A172 (cell line): Measurements from ENCODE around the gene PCCB. TPM values are rescaled to one million over a fixed set of nuclear protein-coding genes. Genes with fewer than 3 reads are reported as not detected.
"Not testable (repeated sequence)": the region's sequence is repeated elsewhere in the genome, so short reads cannot be mapped to it uniquely, and the experiment has no call there.

Experiments
- DNase-seq: peaks from one replicate; pipeline ENCODE4 v3.0.0-alpha.2; 2015; ENCODE audit warnings: low spot score
- total RNA-seq: library from RNA; depleted of rRNA; stranded (reverse); fragments of >200 nt; shearing (Covaris generic); gene quantifications from 2 replicates; pipeline ENCODE4 v1.2.3, GENCODE V29; 2014

Gene PCCB
- total RNA-seq, 1 experiment from 2014 or later: 58.5 TPM

GRCh38 chr3:136262559-136262958 lies 12.4 kb downstream of the PCCB start:
- no peak for DNase-seq

- peak; percentile 10 for DNase-seq
These were observed 13.1 kb downstream of the PCCB start for GRCh38 chr3:136263251-136263650.

GRCh38 chr3:136266468-136267125 lies 16.5 kb downstream of the PCCB start:
- peak; percentile 73 for DNase-seq

- no peak for DNase-seq
These were observed 17.1 kb downstream of the PCCB start for GRCh38 chr3:136267235-136267634.

GRCh38 chr3:136270179-136270578 lies 20.0 kb downstream of the PCCB start:
- DNase-seq: no peak

- not testable (repeated sequence) for DNase-seq
These were observed 21.5 kb downstream of the PCCB start for GRCh38 chr3:136271626-136272025.

DNA sequence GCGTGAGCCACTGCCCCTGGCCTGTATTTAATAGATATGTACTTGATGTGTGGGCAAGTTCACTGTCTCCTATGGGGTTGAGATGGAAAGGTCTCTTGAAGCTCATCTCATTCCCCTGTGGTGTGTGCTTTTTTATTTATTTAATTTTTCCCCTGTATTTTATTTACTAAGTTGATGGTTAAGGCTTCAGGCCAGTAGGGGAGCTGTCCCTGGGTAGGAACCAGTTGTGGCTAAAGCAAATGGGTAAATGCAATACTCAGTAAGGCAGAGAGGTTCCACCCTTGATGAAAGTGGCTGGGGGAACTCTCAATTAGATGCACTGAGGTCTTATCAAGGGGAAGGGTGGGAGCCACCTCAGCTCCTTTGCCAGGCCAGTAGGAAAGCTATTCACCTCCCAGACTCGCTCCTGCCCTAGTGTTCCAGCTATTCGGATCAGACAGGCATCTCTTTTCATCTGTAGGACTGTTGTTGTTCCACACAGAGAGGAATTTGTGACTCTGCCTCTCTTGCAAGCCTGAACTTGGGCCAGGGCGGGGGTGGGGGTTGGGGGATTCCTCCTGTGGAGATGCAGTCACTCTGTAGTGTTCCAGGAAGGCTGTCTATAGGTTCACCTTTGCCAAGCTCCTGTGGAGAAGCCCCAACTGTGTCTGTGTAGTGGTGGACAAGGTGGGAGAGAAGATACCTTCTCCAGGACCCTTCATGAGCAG lies 26.1 kb downstream of the PCCB start:
- DNase-seq: no peak

GRCh38 chr3:136277115-136277514 lies 27.0 kb downstream of the PCCB start:
- no peak for DNase-seq

GRCh38 chr3:136277634-136278033 lies 27.5 kb downstream of the PCCB start:
- peak; percentile 8 for DNase-seq

GRCh38 chr3:136279092-136279491 lies 29.0 kb downstream of the PCCB start:
- DNase-seq: no peak

DNA sequence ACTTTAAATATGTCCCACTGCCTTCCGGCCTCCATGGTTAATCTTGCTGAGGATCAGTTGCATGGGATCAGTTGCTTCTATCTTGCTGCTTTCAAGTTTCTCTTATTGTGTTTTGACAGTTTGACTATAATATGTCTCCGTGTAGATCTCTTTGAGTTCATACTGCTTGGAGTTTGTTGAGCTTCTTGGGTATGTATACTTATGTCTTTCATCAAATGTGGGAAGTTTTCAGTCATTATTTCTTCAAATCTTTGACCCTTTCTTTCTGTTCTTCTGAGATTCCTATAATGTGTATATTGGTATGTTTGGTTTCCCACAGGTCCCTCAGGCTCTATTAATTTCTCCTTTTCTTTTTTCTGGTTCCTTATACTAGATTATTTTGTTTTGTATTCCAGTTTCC lies 30.8 kb downstream of the PCCB start:
- no peak for DNase-seq

DNA sequence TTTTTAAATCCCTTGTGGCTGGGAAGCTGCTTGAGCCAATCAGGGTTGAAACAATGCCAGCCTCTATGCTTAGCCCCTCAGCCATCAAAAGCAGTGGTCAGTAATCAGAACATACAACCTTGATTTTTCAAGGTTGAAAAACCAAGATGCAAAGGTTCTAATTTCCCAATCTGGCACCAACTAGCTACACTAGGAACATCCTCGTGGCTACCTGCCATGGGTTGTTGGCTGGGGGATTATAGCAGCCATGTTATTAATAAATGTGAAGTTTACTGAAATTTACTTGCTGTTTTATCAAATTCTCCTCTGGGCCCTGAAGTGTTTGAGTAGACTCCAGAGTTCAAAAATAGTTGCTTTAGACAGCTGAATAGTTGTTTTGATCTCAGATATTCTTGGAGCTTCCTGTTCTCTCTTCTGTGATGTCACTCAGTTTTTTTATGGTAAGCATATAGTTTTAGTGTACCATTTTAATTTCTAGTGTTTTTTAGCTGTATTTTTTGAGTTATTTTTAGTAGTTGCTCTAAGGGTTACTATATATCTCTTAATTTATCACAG lies 31.9 kb downstream of the PCCB start:
- no peak for DNase-seq

DNA sequence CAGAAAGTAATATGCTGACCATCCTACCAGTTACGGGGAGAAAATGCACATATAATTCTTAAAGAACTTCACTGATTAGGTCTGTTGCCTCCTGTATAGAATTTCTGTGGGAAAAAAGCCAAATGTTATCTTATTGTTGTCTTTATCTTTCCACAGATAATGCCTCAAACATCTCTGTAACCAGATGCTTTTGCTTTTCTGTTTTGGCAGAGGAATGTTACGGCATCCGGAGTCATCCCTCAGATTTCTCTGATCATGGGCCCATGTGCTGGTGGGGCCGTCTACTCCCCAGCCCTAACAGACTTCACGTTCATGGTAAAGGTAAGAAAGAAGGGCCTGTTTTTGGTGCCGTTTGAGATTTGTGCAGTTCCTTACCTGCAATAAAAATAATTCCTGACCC lies 33.5 kb downstream of the PCCB start:
- DNase-seq: no peak

- DNase-seq: no peak
These were observed 41.2 kb downstream of the PCCB start for GRCh38 chr3:136291302-136291701.

- no peak for DNase-seq
These were observed 42.4 kb downstream of the PCCB start for GRCh38 chr3:136292500-136292899.

DNA sequence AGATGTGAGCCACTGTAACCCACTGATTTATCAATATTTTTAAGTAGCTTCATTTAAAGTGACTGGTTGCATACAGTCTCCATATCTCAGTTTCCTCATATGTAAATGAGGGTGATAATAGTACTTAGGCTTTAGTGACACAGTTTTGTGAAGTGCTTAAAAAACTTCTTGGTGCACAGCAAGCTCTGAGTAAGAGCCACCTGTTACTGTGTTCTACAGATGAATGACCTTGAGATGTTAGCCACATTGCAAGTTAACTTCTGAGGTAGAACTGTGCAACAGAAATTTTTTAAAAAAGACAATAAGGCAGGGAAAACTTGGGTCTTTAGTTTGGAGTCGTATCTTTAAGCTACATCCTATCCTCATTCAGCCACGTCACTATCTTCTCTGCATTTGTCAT lies 43.1 kb downstream of the PCCB start:
- no peak for DNase-seq

- DNase-seq: no peak
These were observed 44.0 kb downstream of the PCCB start for GRCh38 chr3:136294176-136294575.

- no peak for DNase-seq
These were observed 46.8 kb downstream of the PCCB start for GRCh38 chr3:136296960-136297359.

DNA sequence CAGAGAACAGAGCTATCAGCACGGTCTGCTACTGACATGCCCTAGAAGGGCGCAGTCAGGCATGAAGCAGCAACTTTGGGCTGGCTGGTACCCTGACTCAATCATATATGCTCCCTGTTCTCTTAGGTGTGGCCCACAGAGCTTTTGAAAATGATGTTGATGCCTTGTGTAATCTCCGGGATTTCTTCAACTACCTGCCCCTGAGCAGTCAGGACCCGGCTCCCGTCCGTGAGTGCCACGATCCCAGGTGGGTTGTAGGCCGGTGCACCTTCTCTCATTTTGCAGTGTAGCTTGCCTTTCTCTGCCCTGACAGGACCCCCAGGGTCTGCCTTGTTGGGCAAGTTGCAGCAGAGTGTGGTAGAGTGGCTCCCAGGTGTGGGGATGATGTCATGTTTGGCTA lies 47.7 kb downstream of the PCCB start:
- DNase-seq: no peak

DNA sequence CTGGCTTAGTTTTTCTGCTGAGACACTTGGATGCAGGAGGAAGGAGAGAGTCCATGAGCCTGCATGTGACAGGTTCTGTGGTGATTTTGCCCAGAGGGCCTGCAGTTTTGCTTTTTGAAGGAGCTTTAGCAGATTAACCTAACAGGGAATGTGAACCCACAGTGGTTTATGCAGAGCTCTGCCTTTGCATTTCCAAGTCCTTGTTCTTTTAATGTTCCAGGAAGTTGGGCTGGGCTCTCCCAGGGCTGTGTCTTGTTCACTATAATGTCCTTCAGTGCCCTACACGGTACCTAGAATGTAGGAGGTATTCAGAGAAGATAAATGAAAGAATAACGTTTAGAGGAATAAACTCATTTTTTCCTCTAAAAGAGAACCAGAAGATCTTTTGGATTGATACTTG lies 50.3 kb downstream of the PCCB start:
- no peak for DNase-seq

- DNase-seq: peak; percentile 37
These were observed 55.7 kb downstream of the PCCB start for GRCh38 chr3:136305879-136306278.

DNA sequence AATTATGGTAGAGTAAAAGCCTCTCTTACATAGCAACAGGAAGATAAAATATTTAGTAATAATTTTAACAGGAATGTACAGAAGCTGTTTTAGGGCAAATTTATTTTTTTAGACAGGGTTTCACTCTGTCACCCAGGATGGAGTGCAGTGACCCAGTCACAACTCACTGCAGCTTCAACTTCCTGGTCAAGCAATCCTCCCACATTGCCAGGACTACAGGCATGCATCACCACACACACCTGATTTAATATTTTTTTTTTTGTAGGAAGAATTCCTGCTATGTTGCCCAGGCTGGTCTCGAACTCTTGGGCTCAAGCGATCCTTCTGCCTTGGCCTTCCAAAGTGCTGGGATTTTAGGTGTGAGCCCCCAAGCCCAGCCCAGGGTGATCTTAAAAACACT lies 61.1 kb downstream of the PCCB start:
- DNase-seq: no peak

DNA sequence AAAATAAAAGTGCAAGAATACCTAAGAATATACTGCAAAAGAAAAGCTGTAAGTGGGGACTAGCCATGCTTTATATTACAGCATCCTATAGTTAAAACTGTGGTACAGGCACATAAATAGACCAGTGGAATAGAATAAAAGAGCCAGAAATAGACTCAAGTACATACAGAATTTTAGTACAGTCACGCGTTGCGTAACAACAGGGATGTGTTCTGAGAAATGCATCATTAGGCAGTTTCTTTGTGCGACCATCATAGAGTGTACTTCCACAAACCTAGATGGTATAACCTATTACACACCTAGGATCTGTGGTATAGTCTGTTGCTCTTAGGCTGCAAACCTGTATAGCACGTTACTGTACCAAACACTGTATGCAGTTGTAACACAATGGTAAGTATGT lies 61.8 kb downstream of the PCCB start:
- DNase-seq: no peak
